Sciatic nerve (tissue), 2 donors: ENCODE results near the gene PIM3. TPM values are rescaled to one million over a fixed set of nuclear protein-coding genes. Genes with fewer than 3 reads are reported as not detected.

Source experiments
- ATAC-seq: fragments of 200-7000 bp; cut with Tn5 transposase; one replicate; pipeline ENCODE4 v1.9.1; 2020; ENCODE audit warnings: mild to moderate bottlenecking, moderate library complexity
- DNase-seq: peaks from one replicate; pipeline ENCODE4 v3.0.0-alpha.2; 2020; ENCODE audit warnings: low spot score
- intact Hi-C: fragments of 100-400 bp; cut with DNase I; formaldehyde crosslinking; loops from one replicate; pipeline ENCODE4 v1.14.2; 2022
- total RNA-seq: library from RNA; stranded (reverse); fragmentation: NEBNext Ultra II Directional; extraction: Animal tissue kit (Norgen Biotek cat#: 25700); gene quantifications from one replicate; pipeline ENCODE4 v1.2.1, GENCODE V29; 2021
- donor health status: DM: no; HTN: no; CAD: no.
- donor health status: DM: no; HTN: no; CAD: no.

PIM3 gene
- total RNA-seq, 1 donor from 2014 or later, result 62.2 TPM

DNA sequence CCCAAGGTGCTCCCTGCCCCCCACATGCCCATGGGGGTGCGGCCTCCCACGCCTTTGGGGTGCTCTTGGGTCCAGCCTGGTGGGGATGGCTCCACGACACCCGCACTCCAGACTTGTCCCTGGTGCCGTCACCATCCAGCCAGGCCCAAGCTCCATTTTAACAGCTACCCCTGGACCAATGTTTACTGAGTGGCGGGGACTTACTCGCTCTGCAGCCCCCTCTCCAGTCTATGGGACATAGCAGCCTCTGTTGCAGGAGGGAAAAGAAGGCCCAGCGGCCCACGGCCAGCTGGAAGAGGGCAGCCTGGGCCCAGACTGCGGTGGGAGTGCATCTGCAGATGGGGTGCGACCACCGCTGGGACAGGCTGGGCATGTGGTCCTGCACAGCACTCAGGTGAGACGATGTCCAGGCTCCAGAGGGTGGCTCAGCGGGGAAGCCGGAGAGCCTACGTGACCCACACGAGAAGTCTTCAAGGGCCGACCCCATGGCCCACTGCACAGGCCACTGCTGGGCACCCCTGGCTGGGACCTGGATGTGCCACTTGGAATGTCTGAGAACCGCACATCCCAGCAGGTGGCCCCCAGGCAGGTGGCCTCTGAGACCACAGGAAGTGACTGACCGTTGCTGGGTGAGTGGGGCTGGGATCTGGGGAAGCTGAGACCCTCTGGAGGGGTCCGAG lies 33.9 kb downstream of the PIM3 start:
- ATAC-seq (no peak), DNase-seq (peak; percentile 50)
- intact Hi-C loops, result no loop called here

DNA sequence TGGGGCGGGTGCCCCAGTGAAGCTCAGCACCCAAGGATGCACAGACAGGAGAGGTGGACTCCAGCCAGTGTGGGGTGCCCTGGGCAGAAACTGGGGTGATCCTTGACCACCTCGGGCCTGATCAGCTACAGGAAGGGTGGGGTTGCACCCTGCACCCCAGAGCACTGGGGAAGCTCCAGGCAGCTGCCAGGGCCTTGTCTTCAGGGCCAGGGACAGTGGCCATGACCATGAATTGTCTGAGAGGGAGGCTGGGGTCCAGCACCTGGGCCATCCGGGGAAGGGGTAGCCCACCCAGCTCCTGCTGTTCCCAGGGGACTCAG lies 34.4 kb downstream of the PIM3 start:
- ATAC-seq (no peak), DNase-seq (no peak)
- intact Hi-C loops, result no loop called here

DNA sequence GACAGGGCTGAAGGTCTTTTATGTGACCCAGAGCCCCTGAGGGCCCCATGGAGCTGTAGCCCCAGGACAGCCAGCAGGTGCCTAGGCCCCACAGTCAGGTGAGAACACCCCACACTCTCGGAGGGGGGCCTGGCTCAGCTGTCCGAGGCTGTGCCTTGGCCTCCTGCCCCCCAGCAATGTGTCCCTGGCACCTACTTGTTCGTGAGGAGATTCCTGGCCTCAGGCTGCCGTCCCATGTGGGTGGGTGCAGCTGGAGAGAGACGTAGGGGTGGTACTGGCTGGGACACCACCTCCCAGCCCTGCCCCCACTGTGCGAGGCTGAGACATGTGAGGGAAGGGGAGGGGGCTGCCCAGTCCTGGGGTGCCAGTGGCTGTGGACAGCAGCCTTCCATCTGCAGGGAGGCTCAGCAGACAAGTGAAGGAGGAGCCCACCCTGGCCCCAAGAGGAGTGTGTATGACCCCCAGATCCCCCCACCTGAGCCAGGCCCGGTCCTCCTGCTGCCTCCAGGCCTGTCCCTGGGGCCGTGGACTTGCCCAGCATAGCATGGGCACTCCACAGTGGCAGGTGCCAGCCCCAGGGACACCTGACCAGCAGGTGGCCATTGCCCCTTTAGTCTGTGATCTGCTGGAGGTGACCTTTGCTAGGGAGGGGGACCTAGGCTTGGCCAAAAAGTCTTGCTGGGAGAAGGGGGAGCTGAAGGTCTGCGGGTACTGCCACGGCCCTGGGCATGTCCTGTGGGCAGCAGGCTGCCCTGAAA lies 35.0 kb downstream of the PIM3 start:
- intact Hi-C loops, result no loop called here
- ATAC-seq (no peak), DNase-seq (peak; percentile 47)

DNA sequence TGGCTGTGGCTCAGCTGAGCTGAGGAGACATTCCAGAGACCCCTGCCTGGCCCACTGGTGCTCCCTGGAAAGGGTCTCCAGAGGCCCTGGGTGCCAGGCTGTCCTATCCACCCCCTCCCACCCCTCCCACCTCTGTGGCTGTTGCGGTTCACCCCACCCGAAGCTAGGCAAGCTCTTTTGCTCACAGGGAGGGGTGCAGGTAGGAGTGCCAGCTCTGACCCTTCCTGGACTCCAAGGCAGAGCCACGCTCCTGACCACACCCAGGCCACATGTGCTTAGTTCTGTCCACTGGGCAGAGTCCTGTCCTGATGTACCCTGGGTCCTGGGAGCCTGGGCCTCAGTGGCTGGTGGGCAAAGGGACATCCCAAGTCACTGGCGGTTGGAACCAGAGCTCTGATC lies 35.5 kb downstream of the PIM3 start:
- intact Hi-C loops, result no loop called here
- ATAC-seq (no peak), DNase-seq (peak; percentile 45)

DNA sequence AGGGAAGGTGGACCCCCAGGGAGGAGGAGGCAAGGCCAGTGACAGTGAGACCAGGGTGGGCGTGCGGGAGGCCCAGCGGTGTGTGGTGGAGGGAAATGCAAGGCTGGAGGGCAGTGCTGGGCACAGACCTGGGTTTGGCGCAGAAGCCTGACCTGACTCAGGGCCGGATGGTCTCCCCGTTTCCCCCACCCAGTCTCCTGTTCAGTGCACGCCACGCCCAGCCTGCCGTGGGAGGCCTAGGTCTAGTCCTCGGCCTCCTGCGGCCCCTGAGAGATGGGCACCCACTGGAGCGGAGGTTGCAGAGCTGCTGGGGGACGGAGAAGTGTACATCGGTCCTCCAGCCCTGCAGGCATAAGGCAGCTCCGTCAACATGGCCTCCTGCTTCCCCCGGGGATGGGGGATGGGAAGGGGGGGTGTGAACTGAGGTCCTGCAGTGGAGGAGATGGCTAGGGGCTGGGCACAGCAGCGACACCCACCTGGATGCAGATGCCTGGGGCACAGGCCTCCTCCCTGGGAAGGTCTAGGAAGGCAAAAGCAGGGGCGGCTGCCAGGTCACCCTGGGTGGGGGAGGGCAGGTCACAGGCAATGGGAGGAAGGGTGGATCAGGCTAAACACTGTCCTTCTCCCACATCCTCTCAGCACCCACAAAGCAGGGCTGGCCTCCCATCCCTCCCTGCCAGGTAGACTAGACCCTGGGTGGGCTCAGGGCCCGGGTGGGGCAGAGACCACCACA lies 36.1 kb downstream of the PIM3 start:
- peak; percentile 59 for DNase-seq
- intact Hi-C loops, result no loop called here
- no peak for ATAC-seq

DNA sequence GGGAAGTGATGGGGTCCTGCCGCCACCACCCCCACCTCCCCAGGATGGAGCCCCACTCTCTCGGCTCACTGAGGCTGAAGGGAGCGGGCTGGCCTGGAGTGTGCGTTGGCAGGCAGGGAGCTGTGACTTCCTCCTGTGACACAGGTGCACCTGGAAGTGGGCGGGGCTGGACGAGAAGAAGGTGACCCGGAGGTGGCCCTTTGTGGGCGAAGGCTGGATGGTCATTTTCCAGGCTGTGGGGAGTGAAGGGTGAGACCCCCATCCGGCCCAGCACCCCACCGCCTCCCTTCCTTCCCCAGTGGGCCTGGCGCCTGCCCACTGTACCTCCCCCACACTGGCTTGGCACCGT lies 36.7 kb downstream of the PIM3 start:
- no peak for ATAC-seq
- intact Hi-C loops, result no loop called here
- peak; percentile 59 for DNase-seq

DNA sequence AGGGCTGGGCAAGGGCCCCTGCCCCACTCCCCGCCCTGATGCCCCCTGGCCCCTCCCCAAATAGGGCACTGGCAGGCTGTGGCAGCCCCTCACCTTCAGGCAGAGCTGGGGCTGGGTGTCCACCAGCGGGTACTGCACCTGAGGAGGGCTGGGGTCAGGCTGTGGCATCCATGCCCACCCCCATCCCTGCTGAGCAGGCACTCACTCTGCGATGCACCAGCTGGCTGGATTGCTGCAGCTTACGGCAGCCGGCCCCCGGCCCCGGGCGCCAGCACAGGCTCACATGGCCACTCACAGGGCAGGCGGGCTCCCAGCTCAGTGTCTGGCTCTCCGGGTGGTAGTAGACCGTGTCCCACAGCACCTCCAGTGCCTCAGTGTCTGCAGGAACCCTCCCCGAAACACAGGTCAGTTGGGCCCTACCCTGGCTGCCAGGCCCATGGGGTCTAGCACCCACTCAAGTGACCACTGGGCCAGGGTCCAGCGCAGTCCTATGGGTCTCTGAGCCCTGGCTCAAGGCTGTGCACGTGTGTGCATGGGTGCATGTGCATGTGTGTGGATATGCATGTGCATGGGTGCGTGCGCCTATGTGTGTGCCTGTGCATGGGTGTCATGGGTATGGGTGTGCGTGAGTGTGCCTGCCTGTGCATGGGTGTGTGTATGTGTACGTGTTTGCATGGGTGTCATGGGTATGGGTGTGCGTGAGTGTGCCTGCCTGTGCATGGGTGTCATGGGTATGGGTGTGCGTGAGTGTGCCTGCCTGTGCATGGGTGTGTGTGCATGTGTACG lies 37.6 kb downstream of the PIM3 start:
- DNase-seq (peak; percentile 50), ATAC-seq (no peak)
- intact Hi-C loops, result no loop called here

DNA sequence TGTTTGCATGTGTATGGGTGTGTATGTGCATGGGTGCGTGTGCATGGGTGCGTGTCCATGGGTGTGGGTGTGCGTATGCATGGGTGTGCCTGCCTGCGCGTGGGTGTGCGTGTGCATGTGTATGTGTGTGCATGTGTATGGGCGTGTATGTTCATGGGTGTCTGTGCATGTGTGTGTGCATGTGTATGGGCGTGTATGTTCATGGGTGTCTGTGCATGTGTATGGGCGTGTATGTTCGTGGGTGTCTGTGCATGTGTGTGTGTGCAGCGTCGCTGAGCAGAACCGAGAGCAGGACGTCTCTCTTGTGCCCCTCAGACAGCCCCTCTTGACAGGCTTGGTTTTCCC lies 38.1 kb downstream of the PIM3 start:
- DNase-seq (no peak), ATAC-seq (no peak)
- intact Hi-C loops, result no loop called here

DNA sequence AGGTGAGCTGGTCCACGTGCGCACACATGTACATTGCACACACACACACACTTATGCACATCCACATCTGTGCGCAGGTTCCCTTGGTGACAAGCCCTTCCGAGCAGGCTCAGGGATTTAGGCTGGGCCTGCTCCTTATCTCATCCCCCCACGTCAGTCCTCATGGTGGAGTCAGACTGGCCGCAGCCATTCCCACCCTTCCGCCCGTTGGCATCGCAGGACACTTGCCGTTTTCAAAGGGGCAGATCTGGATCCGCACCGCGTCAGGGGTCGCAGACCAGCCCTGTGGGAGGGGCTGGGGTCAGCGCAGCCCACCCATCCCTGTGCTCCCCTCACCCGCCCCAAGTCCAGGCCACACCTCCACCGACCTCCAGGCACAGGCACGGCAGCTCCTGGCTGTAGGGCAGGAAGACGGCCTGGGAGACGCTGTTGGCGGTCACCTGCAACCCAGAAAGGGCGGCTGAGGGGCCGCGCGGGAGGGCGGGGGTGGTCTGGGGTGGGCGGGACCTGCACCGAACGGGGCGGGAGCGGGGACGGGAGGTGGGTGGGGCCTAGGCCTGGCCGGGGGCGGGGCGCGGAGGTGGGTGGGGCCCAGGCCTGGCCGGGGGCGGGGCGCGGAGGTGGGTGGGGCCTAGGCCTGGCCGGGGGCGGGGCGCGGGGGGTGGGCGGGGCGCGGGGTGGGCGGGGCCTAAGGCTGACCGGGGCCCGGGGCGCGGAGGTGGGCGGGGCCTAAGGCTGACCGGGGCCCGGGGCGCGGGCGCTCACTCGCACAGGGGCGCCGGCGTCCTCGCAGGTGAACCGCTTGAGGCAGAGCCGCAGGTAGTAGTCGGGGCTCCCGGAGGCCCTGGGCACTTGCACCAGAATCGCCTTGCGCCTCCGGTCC lies 38.7 kb downstream of the PIM3 start:
- ATAC-seq (no peak), DNase-seq (peak; percentile 53)
- intact Hi-C loops, result no loop called here

DNA sequence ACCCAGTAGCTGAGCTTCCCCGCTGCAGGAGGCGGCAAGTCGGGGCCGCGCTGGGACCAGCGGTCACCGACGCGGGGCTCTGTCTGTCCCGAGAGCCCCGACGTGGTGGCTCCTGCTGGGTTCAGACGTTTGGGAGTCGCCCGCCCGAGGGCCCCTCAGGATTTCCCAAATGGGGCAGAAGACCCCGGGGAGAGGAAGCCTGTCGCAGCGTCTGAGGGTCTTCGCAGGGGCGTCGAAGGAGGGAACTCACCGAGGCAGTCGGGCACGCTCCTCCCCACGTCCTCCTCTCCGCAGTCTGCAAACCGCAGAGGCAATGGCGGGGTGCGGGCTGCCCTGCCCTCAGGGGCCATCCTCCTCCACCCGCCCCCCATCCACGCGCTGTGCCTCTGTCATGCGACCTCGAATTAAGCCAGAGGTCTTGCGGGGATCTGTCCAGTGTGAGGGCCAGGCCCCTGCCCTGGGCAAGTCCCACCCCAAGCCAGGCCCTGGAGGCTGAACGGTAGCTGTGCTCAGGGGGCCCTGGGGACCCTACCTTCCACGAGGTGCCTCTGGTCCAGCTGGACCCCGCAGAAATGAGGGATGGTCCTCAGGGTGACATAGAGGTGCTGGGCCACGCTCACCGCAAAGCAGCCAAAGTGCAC lies 39.5 kb downstream of the PIM3 start:
- no peak for ATAC-seq
- peak; percentile 51 for DNase-seq
- intact Hi-C loops, result no loop called here

DNA sequence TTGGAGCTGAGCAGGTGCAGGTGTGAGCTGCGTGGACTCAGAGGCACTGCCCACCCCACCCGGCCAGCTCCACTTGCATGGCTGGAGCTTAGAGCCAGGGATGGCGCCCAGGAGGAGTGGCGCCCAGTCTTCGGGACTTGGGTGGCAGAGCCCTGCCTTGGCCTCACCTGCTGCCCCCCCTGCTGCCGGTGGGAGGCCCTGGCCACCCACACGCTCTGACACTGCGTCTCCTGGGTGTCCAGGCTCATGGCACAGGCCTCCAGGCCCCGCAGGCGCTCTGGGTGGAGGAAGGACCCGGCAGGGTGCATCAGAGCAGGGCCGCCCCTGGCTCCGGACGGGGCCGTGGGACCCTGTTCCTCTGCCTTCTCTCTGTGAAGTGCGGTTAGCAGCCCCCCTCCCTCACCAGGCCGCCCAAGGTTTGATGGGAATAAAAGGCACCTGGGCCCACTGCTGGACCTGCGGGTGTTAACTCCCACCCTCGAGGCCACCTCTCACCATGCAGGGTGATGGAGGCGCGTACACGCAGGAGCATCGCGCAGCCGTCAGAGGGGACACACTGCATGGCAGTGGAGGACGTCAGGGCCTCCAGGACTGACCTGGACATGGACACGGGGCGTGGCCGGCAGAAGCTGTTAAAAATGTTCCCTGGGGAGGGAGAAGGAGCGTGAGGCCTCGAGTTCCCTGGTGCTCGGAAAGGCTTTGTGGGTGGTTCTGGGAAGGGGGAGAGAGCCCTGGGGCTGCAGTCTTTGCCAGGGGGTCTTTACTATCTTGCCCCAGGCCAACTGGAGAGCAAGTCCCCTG lies 40.2 kb downstream of the PIM3 start:
- DNase-seq, result peak; percentile 51
- intact Hi-C loops, result no loop called here
- ATAC-seq, result no peak

DNA sequence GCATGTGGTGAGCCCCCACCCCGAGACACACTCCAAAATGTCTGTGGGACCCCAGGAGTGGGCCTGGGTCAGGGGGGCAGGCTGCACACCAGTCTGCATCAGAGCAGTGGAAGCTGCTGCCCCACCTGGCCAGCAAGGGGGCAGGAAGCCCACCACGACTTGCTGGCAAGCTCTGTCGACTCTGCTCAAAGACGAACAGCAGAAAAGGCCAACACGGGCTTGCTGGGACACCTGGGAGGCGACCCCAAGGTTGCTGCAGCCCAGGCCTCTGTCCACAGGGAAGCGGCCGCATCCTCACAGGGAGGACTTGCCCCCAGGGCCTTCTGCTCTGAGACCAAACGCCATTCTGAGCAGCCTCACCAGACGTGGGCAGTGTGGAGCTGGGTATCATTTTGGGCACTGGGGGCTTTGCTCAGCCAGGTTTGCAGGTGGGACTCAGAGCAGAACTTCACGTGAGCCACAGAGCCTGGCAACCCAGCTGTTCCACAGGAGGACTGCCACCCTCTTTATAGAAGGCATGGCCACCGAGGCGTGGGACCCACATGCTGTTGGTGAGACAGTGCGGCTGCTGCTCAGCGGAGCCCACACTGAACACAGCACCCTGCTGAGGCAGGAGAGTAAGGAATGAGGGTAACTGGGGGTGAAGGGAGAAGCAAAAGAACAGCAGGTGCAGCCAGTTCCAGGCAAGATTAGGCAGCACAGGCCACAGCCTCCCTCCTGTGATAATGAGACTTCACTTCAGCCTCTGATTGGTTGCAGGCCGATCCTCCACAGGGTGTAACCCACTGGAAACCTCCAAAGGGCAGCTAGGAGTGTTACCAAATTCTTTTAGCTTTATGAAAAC lies 41.0 kb downstream of the PIM3 start:
- intact Hi-C loops, result no loop called here
- DNase-seq (peak; percentile 42), ATAC-seq (no peak)

DNA sequence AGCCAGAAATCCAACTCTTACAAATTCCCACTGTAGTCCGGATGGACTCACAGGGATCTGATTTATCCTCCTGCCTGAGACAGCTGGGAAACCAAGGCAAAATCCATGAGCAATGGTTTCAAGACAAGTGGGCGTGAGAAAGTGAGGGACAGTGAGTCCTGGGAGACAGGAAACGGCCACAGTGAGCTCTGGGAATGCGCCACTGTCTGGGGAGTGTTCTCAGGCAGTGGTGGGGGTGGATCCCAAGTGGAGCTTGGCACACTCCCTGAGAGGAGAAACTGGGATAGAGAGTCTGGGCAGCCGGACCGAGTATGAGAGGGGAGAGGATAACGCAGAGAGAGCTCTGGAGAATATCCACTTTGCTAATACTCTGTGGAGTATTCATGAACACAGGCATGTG lies 42.2 kb downstream of the PIM3 start:
- peak; percentile 37 for DNase-seq
- no peak for ATAC-seq
- intact Hi-C loops, result no loop called here

DNA sequence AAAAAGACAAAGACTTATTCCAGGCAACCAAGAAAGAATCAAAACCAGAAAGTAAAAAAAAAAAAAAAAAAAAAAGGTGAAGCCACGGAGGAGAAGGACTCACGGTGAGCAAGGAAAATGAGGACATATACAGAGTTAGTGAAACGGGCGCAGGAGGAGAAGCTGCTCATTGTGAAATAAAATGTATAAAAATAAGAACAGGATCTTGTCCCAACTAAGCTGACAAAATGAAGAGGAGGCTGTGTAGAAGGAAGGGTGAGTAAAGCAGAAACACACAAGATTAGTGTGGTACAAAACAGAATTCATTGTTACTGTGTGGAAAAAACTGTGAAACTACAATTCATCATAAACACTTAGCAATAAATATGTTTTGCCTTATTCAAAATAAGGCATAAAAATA lies 44.3 kb downstream of the PIM3 start:
- no peak for ATAC-seq
- DNase-seq, result no peak
- intact Hi-C loops, result no loop called here

DNA sequence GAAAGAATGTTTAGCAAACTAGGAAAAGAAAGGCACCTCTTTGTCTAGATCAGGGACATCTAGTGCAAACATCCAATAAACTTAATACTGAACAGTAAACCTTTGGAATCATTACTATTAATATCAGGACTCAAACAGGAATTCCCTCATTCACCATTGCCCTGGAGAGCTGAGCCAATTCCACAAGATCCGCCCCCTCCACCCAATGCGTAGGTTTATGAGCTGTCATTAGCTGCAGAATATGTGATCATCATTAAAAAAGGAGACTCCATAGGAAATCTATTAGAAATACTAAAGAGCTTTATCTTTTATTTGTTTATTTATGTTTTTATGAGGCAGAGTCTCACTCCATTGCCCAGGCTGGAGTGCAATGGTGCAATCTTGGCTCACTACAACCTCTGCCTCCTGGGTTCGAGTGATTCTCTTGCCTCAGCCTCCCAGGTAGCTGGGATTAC lies 46.5 kb downstream of the PIM3 start:
- DNase-seq (no peak), ATAC-seq (no peak)
- intact Hi-C loops, result no loop called here

DNA sequence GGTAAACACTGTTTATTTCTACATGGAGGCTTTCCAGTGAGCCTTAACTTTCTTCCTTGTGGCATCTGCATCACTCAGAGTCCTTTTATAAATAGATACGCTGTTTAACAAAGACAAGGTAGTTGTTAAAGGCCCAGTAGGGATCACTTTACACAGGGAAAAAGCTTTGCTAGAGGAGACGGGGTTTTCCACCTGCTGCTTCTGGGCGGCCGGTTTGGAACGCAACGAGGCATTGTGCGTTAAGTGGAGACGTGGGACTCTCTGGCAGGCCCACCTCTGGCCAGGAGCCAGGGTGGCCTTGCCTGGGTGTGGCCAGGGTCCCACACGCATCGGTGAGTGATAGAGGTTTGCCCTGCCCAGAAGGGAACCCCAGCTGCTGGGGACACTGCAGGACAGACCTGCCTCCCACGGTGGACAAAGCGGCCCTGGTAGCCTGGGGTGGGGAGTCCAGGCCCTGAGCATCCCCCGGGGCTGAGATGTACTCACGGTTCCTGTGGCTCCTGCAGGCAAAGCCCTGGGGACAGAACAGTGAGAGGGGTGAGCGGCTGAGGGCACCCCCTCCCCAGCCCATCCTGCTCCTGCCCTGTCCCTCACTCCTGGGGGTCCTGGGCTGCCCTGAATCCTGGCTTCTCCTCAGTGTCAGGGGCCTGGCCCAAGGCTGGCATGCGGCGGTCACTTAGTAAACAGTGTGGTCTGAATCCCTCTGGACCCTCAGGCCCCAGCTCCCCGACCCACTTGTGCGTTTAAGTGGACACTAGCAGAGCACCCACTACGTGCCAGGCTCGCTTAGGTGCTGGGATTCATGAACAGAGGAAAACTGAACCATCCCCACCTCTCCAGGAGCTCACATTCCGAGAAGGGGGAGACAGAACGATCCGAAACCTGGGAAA lies 47.8 kb downstream of the PIM3 start:
- ATAC-seq, result no peak
- DNase-seq, result peak; percentile 50
- intact Hi-C loops, result no loop called here
